NCI-H524 treated with DMSO at 0.1 percent for 48 hours (cell line): ENCODE results near the gene APBA3.

Experiments
- DNase-seq: peaks from one replicate; lab custom pipeline; 2025; lab: John Stamatoyannopoulos, UW

Gene APBA3

DNA sequence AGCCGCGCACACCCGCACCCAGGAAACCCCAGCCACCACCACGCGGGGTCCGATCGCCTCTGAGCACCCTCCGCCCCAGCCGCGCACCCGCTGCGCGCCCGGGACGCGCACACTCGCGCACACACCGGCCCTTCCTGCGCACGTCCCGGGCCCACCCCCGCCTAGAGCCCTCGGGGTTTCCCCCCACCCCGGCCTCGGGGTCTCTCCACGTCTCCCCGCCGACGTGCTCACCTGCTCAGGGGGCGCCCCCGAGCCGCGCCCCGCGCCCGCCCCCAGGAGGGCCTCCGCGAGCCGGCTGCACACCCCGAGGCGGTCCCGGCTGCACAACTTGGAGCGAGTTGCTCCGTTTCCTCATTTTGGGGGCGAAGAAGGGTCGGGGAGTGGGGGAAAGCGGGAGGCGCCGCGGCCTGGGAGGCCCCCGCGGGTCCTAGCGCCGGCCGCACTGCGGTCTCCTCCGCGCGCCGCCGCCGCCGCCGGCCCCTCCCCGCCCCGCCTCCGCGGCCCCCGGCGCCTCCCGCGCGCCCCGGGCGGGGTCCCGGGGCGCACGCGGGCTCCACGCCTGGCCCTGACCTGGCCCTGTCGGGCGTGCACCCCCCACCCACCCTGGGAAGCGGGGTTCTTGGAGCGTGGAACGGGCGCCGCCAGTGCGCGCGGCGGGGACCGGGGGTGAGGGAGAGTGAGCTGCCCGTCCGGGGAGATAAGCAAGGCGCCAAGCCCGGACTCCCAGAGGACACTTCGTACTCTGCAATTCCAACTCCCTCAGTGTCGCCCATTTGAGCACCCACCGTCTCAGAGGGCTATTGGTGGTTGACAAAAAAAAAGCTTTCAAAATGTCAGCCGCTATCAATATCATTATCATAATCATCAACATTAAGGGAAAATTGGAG is 24.7 kb upstream of the APBA3 start, which contains the start of gene MATK:
Gene MATK, minus strand, starts transcription at position 444 of the 887 bp plus-strand sequence. CDS start 1,246 bp downstream, outside the sequence.
- DNase-seq, result no peak

- no peak for DNase-seq
Measured at GRCh38 chr19:3785451-3785937, 24.0 kb upstream of the APBA3 start.

DNA sequence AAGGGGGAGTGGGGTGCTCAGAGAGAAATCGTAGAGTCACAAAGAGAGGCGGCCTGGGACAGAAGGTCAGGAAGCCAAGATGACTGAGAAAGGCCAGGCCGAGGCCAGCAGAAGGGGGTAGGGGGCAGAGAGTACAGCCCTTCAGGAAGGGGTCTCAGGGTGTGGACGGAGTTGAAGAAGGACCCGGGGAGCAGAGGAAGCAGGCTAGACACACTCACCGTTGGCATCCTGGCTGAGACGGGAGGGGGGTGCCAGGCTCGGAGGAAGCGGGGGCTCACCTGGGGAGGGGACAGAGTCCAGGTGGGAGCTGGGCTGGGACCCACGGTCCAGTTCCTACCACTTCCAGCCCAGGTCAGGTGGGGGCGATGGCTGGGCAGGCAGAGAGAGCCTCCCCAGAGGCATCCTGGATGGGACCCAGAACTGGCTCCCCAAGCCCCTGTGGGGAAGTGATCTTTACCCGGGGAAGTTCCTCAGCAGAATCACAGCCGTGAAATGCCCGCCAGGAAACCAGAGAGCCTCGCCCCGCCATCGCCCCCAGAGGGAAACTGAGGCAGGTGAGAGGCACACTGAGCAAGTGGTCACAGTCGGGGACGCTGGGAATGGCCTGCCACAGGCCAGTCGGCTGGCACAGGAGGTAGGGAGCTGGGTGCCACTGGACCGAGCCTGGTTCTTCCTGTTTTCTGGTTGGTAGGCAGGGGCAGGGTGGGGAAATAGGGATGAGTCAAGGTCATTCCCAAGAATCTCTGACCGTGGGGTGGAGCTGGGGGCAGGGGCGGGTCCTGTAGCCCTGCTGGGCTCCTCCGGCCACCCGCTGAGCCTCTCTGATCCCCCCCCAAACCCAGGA is 23.3 kb upstream of the APBA3 start:
- DNase-seq, result no peak

DNA sequence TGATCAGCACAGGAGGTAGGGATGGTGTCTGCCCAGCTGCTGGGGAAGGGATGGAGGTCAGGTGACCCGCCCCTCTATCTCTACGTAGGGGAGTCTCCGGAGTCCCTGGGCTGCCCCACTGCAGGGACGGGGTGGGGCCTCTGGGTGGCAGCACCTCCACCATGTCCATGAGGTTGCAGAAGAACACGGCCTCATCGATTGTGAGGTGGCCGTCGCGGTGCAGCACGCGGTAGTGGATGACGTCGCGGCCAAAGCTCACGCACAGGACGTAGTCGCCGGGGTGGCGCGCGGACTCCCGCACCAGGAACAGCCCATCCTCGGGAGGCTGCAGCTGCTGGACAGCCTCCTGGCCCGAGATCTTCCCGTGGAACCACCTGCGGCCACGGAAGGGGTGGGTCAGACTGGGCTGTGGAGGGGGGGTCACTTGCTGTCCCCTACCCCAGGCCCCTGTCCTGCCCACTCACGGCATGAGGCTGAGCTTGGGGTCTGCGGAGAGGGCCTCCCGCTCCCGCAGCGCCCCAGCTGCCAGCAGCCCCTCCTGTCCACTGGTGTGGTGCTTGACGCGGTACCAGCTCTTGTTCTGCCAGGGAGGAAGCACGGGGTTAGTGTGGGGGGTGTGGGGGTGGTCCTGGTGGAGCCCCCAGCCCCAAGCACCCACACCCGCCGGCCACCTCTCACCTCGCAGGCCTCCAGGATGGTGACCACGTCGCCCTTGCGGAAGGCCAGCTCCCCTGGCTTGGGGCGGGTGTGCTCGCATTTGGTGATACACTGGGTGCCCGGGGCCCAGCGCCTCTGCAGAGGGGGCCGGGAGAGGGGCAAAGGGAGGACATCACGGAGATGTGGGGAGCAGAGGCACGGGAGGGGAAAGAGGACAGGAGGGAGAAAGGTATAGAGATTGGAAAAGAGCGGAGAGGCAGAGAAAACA is 22.4 kb upstream of the APBA3 start:
- no peak for DNase-seq

- no peak for DNase-seq
Measured at GRCh38 chr19:3782903-3783302, 21.4 kb upstream of the APBA3 start.

DNA sequence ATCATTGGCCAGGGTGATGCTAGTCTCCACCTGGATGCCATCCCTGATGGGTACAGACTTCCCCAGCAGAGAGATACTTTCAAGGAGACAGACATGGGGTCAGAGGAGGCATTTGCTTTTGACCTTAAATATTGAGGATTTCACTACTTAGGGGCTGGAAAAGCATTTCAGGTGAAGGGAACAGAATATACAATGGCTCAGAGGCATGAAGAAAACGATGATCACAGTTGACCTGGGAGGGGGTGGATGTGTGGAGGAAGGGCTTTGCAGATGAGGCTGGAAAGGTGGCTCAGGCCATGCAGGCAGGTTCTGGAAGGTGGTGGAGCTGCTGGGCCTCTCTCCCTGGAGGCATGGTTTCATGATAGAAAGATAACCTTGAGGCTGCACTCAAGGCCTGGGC is 20.8 kb upstream of the APBA3 start:
- DNase-seq, result no peak

- no peak for DNase-seq
Measured at GRCh38 chr19:3781603-3782002, 20.1 kb upstream of the APBA3 start.

DNA sequence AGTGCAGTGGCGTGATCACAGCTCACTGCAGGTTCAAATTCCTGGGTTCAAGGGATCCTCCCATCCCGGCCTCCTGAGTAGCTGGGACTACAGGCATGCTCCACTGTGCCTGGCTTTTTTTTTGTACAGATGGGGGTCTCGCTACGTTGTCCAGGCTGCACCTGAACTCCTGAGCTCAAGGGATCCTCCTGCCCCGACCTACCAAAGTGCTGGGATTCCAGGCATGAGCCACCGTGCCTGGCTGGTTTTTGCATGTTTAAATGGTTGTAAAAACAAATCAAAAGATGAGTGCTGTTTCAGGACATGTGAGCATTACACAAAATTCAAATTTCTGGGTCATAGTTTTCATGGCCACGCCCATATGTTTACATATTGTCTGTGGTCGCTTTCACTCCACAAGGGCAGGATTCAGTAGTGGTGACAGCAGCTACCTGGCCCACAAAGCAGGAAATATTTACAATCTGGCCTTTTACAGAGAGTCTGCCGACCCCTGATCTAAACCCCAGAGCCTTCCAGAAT is 19.4 kb upstream of the APBA3 start:
- DNase-seq, result no peak

DNA sequence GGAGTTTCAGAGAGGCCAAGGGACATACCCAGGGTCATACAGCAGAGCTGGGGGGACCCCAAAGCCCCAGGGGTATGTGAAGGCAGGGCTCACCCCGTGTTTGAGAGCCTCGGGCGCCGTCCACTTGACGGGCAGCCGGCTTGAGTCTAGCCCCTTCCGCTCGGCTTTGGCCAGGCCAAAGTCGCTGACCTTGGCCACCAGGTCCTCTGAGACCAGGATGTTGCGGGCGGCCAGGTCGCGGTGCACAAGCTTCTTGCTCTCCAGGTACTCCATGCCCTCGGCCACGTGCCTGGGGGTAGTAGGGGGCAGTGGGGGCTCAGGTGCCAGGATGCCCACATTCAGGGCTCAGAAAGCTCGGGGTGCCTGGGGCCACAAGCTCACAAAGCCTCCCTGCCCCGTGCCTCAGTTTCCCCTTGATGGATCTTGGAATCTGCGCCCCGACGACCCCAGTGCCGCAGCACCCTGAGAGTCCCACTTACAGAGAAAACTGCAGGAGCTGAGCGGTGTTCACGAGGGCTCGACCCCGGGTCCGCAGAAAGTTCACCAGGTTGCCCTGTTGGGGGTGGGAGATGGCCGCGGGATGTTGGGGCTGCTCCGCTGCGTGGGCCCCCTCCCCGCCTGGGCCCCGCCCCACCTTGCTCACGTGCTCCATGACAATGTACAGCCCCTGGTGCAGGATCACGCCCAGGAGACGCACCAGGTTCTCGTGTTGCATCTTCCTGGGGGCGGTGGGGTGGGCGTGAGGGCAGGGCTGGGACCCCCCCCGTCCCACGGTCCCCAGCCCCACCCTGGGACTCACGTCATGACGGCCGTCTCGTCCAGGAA is 17.6 kb upstream of the APBA3 start:
- DNase-seq, result no peak

GRCh38 chr19:3778104-3778867 is 16.8 kb upstream of the APBA3 start:
- DNase-seq, result no peak

DNA sequence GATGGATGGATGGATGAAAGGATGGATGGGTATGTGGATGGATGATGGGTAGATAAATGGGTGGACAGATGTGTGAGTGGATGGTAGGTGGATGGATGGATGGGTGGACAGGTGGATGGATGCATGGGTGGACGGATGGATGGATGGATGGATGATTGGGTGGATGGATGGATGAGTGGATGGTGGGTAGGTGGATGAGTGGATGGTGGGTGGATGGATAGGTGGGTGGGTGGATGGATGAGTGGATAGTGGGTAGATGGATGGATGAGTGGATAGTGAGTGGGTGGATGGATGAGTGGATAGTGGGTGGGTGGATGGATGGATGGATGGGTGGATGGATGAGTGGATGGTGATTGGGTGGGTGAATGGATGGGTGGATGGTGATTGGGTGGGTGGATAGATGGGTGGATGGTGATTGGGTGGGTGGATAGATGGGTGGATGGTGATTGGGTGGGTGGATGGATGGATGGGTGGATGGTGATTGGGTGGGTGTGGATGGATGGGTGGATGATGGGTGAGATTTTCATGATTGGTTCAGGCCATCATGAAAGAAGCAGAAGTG is 15.1 kb upstream of the APBA3 start:
- DNase-seq, result no peak

- DNase-seq, result no peak
Measured at GRCh38 chr19:3775831-3776230, 14.3 kb upstream of the APBA3 start.

- DNase-seq, result no peak
Measured at GRCh38 chr19:3775374-3775711, 13.9 kb upstream of the APBA3 start.

GRCh38 chr19:3774621-3775373 is 13.3 kb upstream of the APBA3 start:
- DNase-seq, result no peak

GRCh38 chr19:3773814-3774515 is 12.5 kb upstream of the APBA3 start:
- DNase-seq, result no peak

DNA sequence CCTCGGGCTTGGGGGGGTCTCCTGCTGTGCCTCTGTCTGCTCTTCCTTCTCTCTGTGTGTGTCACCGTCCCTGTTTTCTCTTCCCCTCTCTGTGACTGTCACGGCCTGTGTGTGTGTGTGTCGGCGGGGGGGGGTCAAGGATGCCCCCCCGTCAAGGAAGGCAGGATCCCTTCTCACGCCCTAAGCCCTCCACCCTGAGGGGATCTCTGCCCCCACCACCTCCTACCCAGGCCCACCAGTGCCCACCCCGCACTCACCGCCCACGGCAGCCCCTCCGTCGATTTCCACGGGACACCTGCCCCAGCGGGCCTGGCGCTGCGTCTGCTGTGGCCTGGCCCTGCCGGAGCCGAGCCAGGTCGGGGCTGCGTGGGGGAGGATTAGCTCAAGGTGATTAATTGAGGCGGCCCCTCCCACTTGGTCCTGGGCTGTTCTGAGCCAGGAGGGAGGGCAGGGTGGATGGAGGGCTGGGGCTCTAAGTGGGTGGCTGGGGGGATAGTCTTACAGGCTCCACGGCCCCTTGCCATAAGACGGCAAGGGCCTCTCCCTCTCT is 10.5 kb upstream of the APBA3 start, which contains the start of gene RAX2:
Gene RAX2, minus strand, starts transcription at position 323 of the 550 bp plus-strand sequence. CDS start 486 bp downstream, outside the sequence.
- DNase-seq, result no peak

DNA sequence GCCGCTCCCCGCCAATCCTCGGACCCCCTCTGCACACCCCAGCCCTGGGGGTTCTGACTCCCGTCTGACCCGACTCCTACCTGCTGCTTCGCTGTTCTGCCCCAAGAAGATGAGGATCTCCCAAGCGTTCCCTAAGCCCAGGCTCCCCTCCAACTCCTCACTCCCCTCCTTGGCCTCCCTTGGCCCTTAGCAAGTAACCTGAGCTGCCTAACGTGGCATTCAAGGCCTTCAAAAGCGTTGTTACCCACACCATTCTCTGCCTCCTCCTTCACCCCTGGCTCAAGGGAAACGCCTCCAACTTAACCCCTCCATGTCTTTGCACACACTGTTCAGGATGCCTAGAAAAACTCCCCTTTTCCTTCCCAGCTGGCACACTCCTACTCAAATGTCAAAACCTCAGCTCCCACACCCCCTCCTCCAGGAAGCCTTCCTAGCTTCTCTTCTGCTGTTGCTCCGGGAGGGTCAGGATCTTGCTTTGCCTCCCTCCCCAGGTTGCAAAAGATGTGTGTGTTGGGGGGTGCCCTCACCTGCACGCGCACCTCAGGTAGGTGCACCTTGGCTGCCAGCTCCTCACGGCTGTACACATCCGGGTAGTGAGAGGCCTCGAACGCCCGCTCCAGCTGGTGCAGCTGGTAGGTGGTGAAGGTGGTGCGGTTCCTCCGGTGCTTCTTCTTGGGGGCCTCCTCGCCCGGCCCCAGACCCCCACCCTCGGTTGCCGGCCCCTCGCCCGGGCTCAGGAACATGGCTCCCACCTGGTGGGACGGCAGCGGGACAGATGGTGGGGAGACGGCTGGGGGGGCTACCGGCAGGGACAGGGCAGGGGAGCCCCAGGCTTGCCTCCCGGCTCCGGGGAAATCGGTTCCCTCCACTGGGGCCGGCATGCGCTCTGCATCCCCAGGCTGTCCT is 9.8 kb upstream of the APBA3 start:
- DNase-seq, result no peak
